ENCODE measurements around the gene NFATC1. TPM values are rescaled to one million over a fixed set of nuclear protein-coding genes. Genes with fewer than 3 reads are reported as not detected.
"Not testable (repeated sequence)": the region's sequence is repeated elsewhere in the genome, so short reads cannot be mapped to it uniquely, and the experiment has no call there.

Gene NFATC1
- total RNA-seq, 4 donors from 2014 or later = 5.3 to 19.1 (median 11.8) TPM

DNA sequence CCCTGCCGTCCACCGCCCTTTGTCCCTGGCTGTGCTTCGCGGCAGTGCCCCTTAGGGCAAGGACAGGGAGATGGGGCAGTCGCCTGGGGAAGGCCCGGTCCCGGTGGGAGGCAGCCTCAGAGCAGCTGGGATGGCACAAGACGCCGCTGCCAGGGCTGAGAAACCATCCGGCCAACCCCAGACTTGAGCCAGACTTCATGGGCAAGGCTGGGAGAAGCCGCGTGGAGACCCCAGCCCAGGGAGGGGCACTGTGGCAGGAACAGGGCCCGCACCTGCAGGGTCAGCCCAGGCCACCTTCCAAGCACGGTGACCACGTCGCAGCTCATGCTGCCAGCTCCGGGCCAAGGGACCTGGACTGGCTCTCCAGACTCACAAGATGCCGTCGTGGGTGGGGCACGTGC is 84.0 kb downstream of the NFATC1 start:
- in situ Hi-C loops (cut with MboI; ENCODE audit: low pct_ligation_motif_present in 1 of 4, low pct_unique_long_range_greater_than_20kb in 1 of 4, low sequenced_read_pairs in 3 of 4) = no loop called here
- no peak for TF ChIP-seq POLR2A (IDR thresholded peaks at IDR 0.05)
- no peak for TF ChIP-seq CTCF (IDR thresholded peaks at IDR 0.05)
- TF ChIP-seq EP300 (IDR thresholded peaks at IDR 0.05; ENCODE audit: low read depth) = no peak
- no peak for TF ChIP-seq POLR2AphosphoS5 (IDR thresholded peaks at IDR 0.05)
- Histone ChIP-seq H3K27me3 (no peaks in the 10 kb centered on the region), H3K4me3 (no peak overlapping the region), H3K9me3 (no peaks in the 10 kb centered on the region), H3K36me3 (no peaks in the 10 kb centered on the region), H3K4me1 (peaks cover 0 to 5% (median 0%) of the 10 kb centered on the region in 4 donors), H3K27ac (no peak overlapping the region)
- intact Hi-C loops (cut with DNase I; ENCODE audit: low total_unique reads) = no loop called here
- 86% methylated on average over 17 of the region's 20 CpGs; no CpG with 5 or more reads in 1 of the 2 donors for WGBS, 2 donors (ENCODE audit: low coverage in 1 of 2)
- no peak for DNase-seq

GRCh38 chr18:79480171-79481045 is 84.7 kb downstream of the NFATC1 start:
- no peak for DNase-seq

DNA sequence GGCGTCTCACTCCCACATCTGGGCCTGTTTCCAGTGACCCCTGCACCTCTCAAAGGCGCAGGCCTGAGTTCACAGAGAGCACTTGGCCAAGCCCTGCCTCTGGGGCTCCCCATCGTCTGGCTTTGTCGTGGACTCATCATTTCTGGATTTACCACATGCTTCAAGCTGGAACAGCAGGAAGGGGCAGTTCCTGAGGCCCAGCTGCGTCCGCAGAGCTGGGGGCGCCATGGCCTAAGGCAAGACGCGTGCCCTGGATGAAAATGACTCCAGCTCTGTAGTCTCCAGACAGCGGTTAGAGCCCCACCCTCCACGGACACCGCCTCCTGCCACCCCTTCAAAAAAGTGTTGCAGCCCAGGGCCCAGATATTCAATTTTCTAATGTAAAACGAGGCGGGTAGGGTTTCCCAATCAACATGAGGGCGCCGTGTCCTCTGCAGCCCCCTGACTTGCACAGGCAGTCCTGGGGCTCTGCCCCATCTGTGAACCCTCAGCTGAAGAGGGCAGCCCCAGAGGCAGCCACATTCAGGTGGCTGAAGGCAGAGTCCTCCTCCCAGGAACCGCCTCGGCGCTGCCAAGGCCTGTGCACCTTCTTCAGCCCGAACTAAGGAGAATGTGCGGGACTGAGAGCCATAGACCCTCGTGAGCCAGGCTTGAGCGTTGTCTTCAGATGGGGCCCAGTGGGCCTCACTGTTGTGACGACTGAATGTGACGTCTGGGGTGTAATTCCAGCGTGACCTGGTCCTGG is 85.5 kb downstream of the NFATC1 start:
- Histone ChIP-seq H3K4me1 (peaks cover 0 to 15% (median 3%) of the 10 kb centered on the region in 4 donors), H3K9me3 (no peaks in the 10 kb centered on the region), H3K27ac (no peak overlapping the region), H3K4me3 (no peak overlapping the region), H3K36me3 (no peaks in the 10 kb centered on the region), H3K27me3 (no peaks in the 10 kb centered on the region)
- WGBS, 2 donors (ENCODE audit: low coverage in 1 of 2) = 89 to 100% methylated on average over 1 to 24 of the region's 26 CpGs
- intact Hi-C loops (cut with DNase I; ENCODE audit: low total_unique reads) = no loop called here
- no peak for DNase-seq
- in situ Hi-C loops (cut with MboI; ENCODE audit: low pct_ligation_motif_present in 1 of 4, low pct_unique_long_range_greater_than_20kb in 1 of 4, low sequenced_read_pairs in 3 of 4) = no loop called here
- no peak for TF ChIP-seq EP300 (IDR thresholded peaks at IDR 0.05; ENCODE audit: low read depth)
- no peak for TF ChIP-seq CTCF (IDR thresholded peaks at IDR 0.05)
- TF ChIP-seq POLR2A (IDR thresholded peaks at IDR 0.05) = no peak

More at GRCh38 chr18:79480171-79481045, 84.7 kb downstream of the NFATC1 start:
- intact Hi-C loops (cut with DNase I; ENCODE audit: low total_unique reads) = no loop called here
- Histone ChIP-seq H3K4me1 (peaks cover 0 to 9% (median under 1%) of the 10 kb centered on the region in 4 donors), H3K9me3 (no peaks in the 10 kb centered on the region), H3K4me3 (no peak overlapping the region), H3K27ac (no peak overlapping the region), H3K27me3 (no peaks in the 10 kb centered on the region), H3K36me3 (no peaks in the 10 kb centered on the region)
- in situ Hi-C loops (cut with MboI; ENCODE audit: low pct_ligation_motif_present in 1 of 4, low pct_unique_long_range_greater_than_20kb in 1 of 4, low sequenced_read_pairs in 3 of 4) = no loop called here
- TF ChIP-seq POLR2AphosphoS5 (IDR thresholded peaks at IDR 0.05) (no peak), EP300 (IDR thresholded peaks at IDR 0.05; ENCODE audit: low read depth) (no peak), POLR2A (IDR thresholded peaks at IDR 0.05) (no peak), CTCF (IDR thresholded peaks at IDR 0.05) (no peak)
- WGBS, 2 donors (ENCODE audit: low coverage in 1 of 2) = 91% methylated on average over 41 of the region's 41 CpGs; no CpG with 5 or more reads in 1 of the 2 donors

DNA sequence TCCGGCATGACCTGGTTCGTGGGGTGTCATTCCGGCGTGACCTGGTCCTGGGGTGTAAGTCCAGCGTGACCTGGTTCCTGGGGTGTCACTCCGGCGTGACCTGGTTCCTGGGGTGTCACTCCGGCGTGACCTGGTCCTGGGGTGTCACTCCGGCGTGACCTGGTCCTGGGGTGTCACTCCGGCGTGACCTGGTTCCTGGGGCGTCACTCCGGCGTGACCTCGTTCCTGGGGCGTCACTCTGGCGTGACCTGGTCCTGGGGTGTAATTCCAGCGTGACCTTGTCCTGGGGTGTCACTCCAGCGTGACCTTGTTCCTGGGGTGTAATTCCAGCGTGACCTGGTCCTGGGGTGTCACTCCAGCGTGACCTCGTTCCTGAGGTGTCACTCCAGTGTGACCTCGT is 87.7 kb downstream of the NFATC1 start:
- DNase-seq; in situ Hi-C loops (cut with MboI; ENCODE audit: low pct_ligation_motif_present in 1 of 4, low pct_unique_long_range_greater_than_20kb in 1 of 4, low sequenced_read_pairs in 3 of 4); H3K36me3 ChIP-seq; intact Hi-C loops (cut with DNase I; ENCODE audit: low total_unique reads); H3K4me3 ChIP-seq; H3K9me3 ChIP-seq; H3K27ac ChIP-seq; H3K27me3 ChIP-seq: not testable (repeated sequence)
- whole genome bisulfite sequencing, 2 donors (ENCODE audit: low coverage in 1 of 2) = 88% methylated on average over 25 of the region's 25 CpGs; no CpG with 5 or more reads in 1 of the 2 donors
- peaks cover 0 to 15% (median 3%) of the 10 kb centered on the region in 4 donors for H3K4me1 ChIP-seq

All from transverse colon (tissue), 4 donors.